ENCODE data around the gene LAMB2.

DNA sequence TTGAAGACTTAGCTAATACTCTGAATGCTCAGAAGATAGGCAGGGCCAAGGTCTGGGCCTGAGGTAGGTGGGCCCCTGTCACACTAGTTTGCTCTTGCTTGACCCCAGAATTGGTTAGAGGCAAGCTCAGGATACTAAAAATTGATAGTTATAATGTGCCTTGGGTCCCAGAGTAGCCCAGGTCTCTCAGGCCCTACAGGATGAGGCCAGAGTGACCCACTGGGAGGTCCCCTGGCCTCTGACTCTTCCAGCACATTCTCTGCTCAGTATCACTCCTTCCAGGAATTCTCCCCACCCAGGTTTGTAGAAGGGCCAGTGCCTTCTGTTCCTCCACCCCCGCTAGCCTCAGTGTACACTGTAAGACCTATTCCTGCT lies 37.9 kb upstream of the LAMB2 start:
- no peak for TF ChIP-seq GABPA (IDR thresholded peaks at IDR 0.05; ENCODE audit: low read depth)
- TF ChIP-seq, protein P1, sequence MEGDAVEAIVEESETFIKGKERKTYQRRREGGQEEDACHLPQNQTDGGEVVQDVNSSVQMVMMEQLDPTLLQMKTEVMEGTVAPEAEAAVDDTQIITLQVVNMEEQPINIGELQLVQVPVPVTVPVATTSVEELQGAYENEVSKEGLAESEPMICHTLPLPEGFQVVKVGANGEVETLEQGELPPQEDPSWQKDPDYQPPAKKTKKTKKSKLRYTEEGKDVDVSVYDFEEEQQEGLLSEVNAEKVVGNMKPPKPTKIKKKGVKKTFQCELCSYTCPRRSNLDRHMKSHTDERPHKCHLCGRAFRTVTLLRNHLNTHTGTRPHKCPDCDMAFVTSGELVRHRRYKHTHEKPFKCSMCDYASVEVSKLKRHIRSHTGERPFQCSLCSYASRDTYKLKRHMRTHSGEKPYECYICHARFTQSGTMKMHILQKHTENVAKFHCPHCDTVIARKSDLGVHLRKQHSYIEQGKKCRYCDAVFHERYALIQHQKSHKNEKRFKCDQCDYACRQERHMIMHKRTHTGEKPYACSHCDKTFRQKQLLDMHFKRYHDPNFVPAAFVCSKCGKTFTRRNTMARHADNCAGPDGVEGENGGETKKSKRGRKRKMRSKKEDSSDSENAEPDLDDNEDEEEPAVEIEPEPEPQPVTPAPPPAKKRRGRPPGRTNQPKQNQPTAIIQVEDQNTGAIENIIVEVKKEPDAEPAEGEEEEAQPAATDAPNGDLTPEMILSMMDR (IDR thresholded peaks at IDR 0.05; ENCODE audit: insufficient read depth, low read length) = no peak
